ENCODE measurements around the gene MMP28.

Gene MMP28

DNA sequence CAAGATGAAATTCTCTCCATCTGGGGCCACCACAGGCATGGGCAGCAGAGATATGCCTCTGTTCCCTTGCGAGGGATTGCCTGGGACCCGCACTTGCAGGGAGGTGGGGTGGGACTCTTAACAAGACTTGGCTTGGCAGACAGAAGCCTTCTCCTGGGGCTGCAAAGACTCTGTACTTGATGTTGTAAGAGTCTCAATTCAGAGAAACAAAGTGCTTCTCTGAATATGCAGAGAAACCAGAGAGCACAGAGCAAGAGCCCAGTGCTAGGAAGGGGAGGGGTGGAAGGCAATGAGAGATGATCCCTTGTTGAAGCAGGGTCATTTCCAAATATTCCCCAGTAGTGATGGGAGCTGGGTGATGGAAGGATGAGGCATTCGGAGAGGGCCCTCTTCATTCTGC, 2.2 kb downstream of the MMP28 start:
- Histone ChIP-seq H3K79me2 (ENCODE audit: control insufficient read depth, low read length) (no peaks in the 10 kb centered on the region), H3K27ac (ENCODE audit: low read depth, low read length) (no peak overlapping the region), H3K4me3 (ENCODE audit: low read length) (no peak overlapping the region), H3K9me3 (ENCODE audit: control insufficient read depth, insufficient read depth, low read length) (no peaks in the 10 kb centered on the region), H3K4me2 (ENCODE audit: low read length) (no peak overlapping the region), H3K4me1 (ENCODE audit: control insufficient read depth, low read length) (no peaks in the 10 kb centered on the region), H4K20me1 (ENCODE audit: control insufficient read depth, insufficient read depth, low read depth, low read length) (no peaks in the 10 kb centered on the region), H3F3A (ENCODE audit: control insufficient read depth, insufficient read depth) (0 out of 2 replicates have a peak, but pooled peaks cover 2% of the 10 kb centered on the region), H3K27me3 (ENCODE audit: control insufficient read depth, low read length) (peaks cover 79% of the 10 kb centered on the region), H3K36me3 (ENCODE audit: control insufficient read depth, low read length) (no peaks in the 10 kb centered on the region), H3K9me2 (replicated peaks; ENCODE audit: control insufficient read depth, low read length) (no peaks in the 10 kb centered on the region)
- TF ChIP-seq, protein P1, sequence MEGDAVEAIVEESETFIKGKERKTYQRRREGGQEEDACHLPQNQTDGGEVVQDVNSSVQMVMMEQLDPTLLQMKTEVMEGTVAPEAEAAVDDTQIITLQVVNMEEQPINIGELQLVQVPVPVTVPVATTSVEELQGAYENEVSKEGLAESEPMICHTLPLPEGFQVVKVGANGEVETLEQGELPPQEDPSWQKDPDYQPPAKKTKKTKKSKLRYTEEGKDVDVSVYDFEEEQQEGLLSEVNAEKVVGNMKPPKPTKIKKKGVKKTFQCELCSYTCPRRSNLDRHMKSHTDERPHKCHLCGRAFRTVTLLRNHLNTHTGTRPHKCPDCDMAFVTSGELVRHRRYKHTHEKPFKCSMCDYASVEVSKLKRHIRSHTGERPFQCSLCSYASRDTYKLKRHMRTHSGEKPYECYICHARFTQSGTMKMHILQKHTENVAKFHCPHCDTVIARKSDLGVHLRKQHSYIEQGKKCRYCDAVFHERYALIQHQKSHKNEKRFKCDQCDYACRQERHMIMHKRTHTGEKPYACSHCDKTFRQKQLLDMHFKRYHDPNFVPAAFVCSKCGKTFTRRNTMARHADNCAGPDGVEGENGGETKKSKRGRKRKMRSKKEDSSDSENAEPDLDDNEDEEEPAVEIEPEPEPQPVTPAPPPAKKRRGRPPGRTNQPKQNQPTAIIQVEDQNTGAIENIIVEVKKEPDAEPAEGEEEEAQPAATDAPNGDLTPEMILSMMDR (IDR thresholded peaks at IDR 0.05; ENCODE audit: low read depth, low read length, poor library complexity, severe bottlenecking) = no peak
- TF ChIP-seq EZH2phosphoT487 (IDR thresholded peaks at IDR 0.05; ENCODE audit: borderline replicate concordance, low read length) = no peak

DNA sequence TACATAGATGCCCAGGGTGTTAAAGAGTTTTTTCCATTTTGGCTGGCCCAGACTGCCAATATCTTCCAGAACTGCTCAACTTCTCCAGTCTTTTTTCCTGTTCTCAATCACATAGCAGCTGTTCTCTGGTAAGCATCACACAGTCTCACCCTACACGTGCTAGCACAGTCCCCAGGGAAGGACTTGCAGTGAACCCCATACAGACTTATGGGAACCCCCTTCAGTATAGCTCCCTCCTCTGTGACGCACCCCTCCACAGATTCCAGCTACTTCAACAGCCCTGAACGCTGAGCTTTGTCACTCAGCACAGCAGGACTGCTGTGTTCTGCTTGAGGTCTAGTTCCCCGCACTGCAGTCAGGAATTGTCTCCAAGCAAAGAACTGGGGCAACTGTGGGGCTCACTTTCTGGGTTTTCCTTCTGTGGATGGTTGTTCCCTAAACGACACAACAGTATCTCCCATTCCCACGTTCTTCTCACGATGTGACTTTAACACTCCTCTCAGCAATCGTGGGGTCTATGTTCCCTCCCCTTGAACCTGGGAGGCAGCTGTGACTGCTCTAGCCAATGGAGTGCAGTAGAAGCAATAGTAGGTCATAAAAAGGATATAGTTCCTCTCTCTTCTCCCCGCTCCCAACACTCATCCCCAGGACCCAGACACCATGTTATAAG, 3.6 kb downstream of the MMP28 start:
- no peak overlapping the region for H3K4me2 ChIP-seq (ENCODE audit: low read length)
- H3K27me3 ChIP-seq (ENCODE audit: control insufficient read depth, low read length) = peaks cover 72% of the 10 kb centered on the region
- no peaks in the 10 kb centered on the region for H3K9me2 ChIP-seq (replicated peaks; ENCODE audit: control insufficient read depth, low read length)
- H3K27ac ChIP-seq (ENCODE audit: low read depth, low read length) = no peak overlapping the region
- no peak overlapping the region for H3K4me3 ChIP-seq (ENCODE audit: low read length)
- no peaks in the 10 kb centered on the region for H3K9me3 ChIP-seq (ENCODE audit: control insufficient read depth, insufficient read depth, low read length)
- no peaks in the 10 kb centered on the region for H3K4me1 ChIP-seq (ENCODE audit: control insufficient read depth, low read length)
- no peak for TF ChIP-seq EZH2phosphoT487 (IDR thresholded peaks at IDR 0.05; ENCODE audit: borderline replicate concordance, low read length)
- TF ChIP-seq, protein P1 (IDR thresholded peaks at IDR 0.05; ENCODE audit: low read depth, low read length, poor library complexity, severe bottlenecking) = no peak
- H3K36me3 ChIP-seq (ENCODE audit: control insufficient read depth, low read length) = no peaks in the 10 kb centered on the region
- H3K79me2 ChIP-seq (ENCODE audit: control insufficient read depth, low read length) = no peaks in the 10 kb centered on the region
- H4K20me1 ChIP-seq (ENCODE audit: control insufficient read depth, insufficient read depth, low read depth, low read length) = no peaks in the 10 kb centered on the region
- H3F3A ChIP-seq (ENCODE audit: control insufficient read depth, insufficient read depth) = 0 out of 2 replicates have a peak, but pooled peaks cover 2% of the 10 kb centered on the region

DNA sequence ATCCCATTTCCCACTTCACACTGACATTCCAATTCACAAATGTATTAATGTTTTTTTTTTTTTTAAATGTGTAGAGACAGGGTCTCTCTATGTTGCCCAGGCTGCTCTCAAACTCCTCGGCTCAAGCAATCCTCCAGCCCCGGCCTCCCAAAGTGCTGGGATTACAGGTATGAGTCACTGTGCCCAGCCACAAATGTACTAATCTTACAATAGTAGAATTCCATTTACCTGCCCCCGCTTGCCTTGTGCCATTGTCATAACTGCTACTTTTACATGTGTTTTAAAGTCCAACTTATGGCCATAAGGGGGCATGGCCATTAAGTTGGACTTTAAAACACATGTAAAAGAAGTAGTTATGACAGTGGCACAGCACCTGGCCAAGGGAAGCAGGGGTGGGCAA, 4.6 kb downstream of the MMP28 start:
- Histone ChIP-seq H3K4me3 (ENCODE audit: low read length) (no peak overlapping the region), H3K4me1 (ENCODE audit: control insufficient read depth, low read length) (no peaks in the 10 kb centered on the region), H3K79me2 (ENCODE audit: control insufficient read depth, low read length) (no peaks in the 10 kb centered on the region), H3K4me2 (ENCODE audit: low read length) (no peak overlapping the region), H3K27me3 (ENCODE audit: control insufficient read depth, low read length) (peaks cover 68% of the 10 kb centered on the region), H3K27ac (ENCODE audit: low read depth, low read length) (no peak overlapping the region), H4K20me1 (ENCODE audit: control insufficient read depth, insufficient read depth, low read depth, low read length) (no peaks in the 10 kb centered on the region), H3K9me3 (ENCODE audit: control insufficient read depth, insufficient read depth, low read length) (no peaks in the 10 kb centered on the region), H3K36me3 (ENCODE audit: control insufficient read depth, low read length) (no peaks in the 10 kb centered on the region), H3F3A (ENCODE audit: control insufficient read depth, insufficient read depth) (0 out of 2 replicates have a peak, but pooled peaks cover 2% of the 10 kb centered on the region), H3K9me2 (replicated peaks; ENCODE audit: control insufficient read depth, low read length) (no peaks in the 10 kb centered on the region)
- TF ChIP-seq, protein P1 (IDR thresholded peaks at IDR 0.05; ENCODE audit: low read depth, low read length, poor library complexity, severe bottlenecking) = no peak
- TF ChIP-seq EZH2phosphoT487 (IDR thresholded peaks at IDR 0.05; ENCODE audit: borderline replicate concordance, low read length) = no peak
